HG03060 (cell line): Measurements from ENCODE around the gene ASTL.
"Not testable (repeated sequence)": the region's sequence is repeated elsewhere in the genome, so short reads cannot be mapped to it uniquely, and the experiment has no call there.

ENCODE experiments used
- ATAC-seq: cut with Tn5 transposase; IDR thresholded peaks from one replicate; pipeline ENCODE4 v1.9.1; 2021; ENCODE audit warnings: low read depth, moderate number of reproducible peaks; ENCODE audit not compliant: unreplicated experiment

Gene ASTL

GRCh38 chr2:96146881-96147592 lies 8.7 kb upstream of the ASTL start:
- no peak for ATAC-seq

GRCh38 chr2:96146153-96146880 lies 8.0 kb upstream of the ASTL start:
- ATAC-seq, result no peak

- ATAC-seq, result no peak
These were observed 7.5 kb upstream of the ASTL start for GRCh38 chr2:96145848-96146152.

- peak; percentile 19 for ATAC-seq
These were observed 6.9 kb upstream of the ASTL start, which contains the start of gene DUSP2 for GRCh38 chr2:96145036-96145847. DUSP2 (minus strand) TSS chr2:96145440; CDS start chr2:96145354, 86 bp downstream.

- no peak for ATAC-seq
These were observed 6.3 kb upstream of the ASTL start for GRCh38 chr2:96144481-96145035.

- ATAC-seq, result no peak
These were observed 5.7 kb upstream of the ASTL start for GRCh38 chr2:96143848-96144480.

GRCh38 chr2:96143231-96143847 lies 5.0 kb upstream of the ASTL start:
- ATAC-seq, result no peak

GRCh38 chr2:96142217-96143113 lies 4.2 kb upstream of the ASTL start:
- no peak for ATAC-seq

GRCh38 chr2:96141624-96141967 lies 3.3 kb upstream of the ASTL start:
- ATAC-seq, result not testable (repeated sequence)

- ATAC-seq, result no peak
These were observed 2.8 kb upstream of the ASTL start for GRCh38 chr2:96140941-96141623.

- ATAC-seq, result no peak
These were observed 968 bp upstream of the ASTL start for GRCh38 chr2:96139181-96139758.

- no peak for ATAC-seq
These were observed 752 bp downstream of the ASTL start for GRCh38 chr2:96137321-96138178.

GRCh38 chr2:96136129-96136720 lies 2.1 kb downstream of the ASTL start:
- no peak for ATAC-seq

- ATAC-seq, result no peak
These were observed 2.7 kb downstream of the ASTL start for GRCh38 chr2:96135621-96136020.

GRCh38 chr2:96135171-96135570 lies 3.1 kb downstream of the ASTL start:
- no peak for ATAC-seq

GRCh38 chr2:96134421-96134820 lies 3.9 kb downstream of the ASTL start:
- no peak for ATAC-seq
